K562 (cell line): Measurements from ENCODE around the gene CCAR1. TPM values are rescaled to one million over a fixed set of nuclear protein-coding genes. Genes with fewer than 3 reads are reported as not detected.

Experiments
- ATAC-seq: fragments of 200-7000 bp; cut with Tn5 transposase; 3 replicates; pipeline ENCODE4 v1.9.1; 2020; ENCODE audit warnings: moderate library complexity
- BruUV-seq: library from RNA; stranded (reverse); fragments of 400-500 nt; replicated peaks from 2 replicates; lab custom pipeline; 2021; lab: Mats Ljungman, UMichigan
- CTCF ChIA-PET: fragments of 300-600 bp; formaldehyde crosslinking; extraction: SDS; loops from one replicate; lab custom pipeline; 2021; ENCODE audit warnings: low intra/inter-chr PET ratio; lab: Yijun Ruan, JAX
- POLR2A ChIA-PET: fragments of 300-600, 350-650 bp; sonication (Branson Sonifier 250); formaldehyde crosslinking; extraction: SDS; loops from one replicate; lab custom pipeline; 2021; ENCODE audit warnings: antibody characterized with exemption, inconsistent platforms; lab: Yijun Ruan, JAX
- DNase-seq, 4 experiments: peaks; one replicate each; pipeline versions ENCODE4 v3.0.0 to v3.0.0-alpha.2; 2011 to 2018; ENCODE audit warnings: low spot score in 3 of 4, mixed read lengths in 3 of 4; ENCODE audit errors: extremely low read depth in 1 of 4
- FAIRE-seq: peaks from 2 replicates; lab custom pipeline; 2011; peaks lifted over from hg19 to GRCh38; lab: Jason Lieb, UNC
- H2AFZ ChIP-seq: 2 replicates; pipeline ENCODE4 v1.6.0; 2011; ENCODE audit warnings: low read depth, low read length, control low read depth, inconsistent platforms
- H3K27ac ChIP-seq: fragments of 200-600 bp; 3 replicates; pipeline ENCODE4 v1.8.0; 2011; ENCODE audit warnings: low read depth, mild to moderate bottlenecking, control low read depth, inconsistent platforms, low read length, moderate library complexity, mixed read lengths; ENCODE audit errors: extremely low read depth
- H3K27me3 ChIP-seq, 2 experiments: fragments of 300-600 bp in 1 of 2; 2 replicates in 1 of 2; 3 replicates in 1 of 2; pipeline versions ENCODE4 v1.6.0 to v1.8.0; 2011; ENCODE audit warnings: inconsistent platforms in 2 of 2, low read length in 2 of 2, mild to moderate bottlenecking in 1 of 2, mixed read lengths in 1 of 2, moderate library complexity in 1 of 2; ENCODE audit not compliant: control insufficient read depth in 2 of 2, insufficient read depth in 2 of 2
- H3K36me3 ChIP-seq: fragments of 300-600 bp; 3 replicates; pipeline ENCODE4 v1.8.0; 2011; ENCODE audit warnings: mild to moderate bottlenecking, low read length, inconsistent platforms; ENCODE audit not compliant: control insufficient read depth, insufficient read depth
- H3K4me1 ChIP-seq, 2 experiments: fragments of 200-600 bp in 1 of 2; replicated peaks in 1 of 2; 2 replicates in 1 of 2; 3 replicates in 1 of 2; pipeline versions ENCODE4 v1.5.1 to v1.8.0; 2011; ENCODE audit warnings: inconsistent platforms in 2 of 2, low read length in 2 of 2, mild to moderate bottlenecking in 1 of 2, mixed read lengths in 1 of 2, moderate library complexity in 1 of 2; ENCODE audit not compliant: control insufficient read depth in 2 of 2, insufficient read depth in 2 of 2
- H3K4me2 ChIP-seq: 2 replicates; pipeline ENCODE4 v1.6.1; 2011; ENCODE audit warnings: low read length, control low read depth, inconsistent platforms, mixed read lengths; ENCODE audit not compliant: insufficient read depth
- H3K4me3 ChIP-seq: fragments of 200-600 bp; sonication (generic), shearing (Covaris generic); 2 replicates; pipeline ENCODE4 v1.5.1; 2016; ENCODE audit warnings: control low read depth, inconsistent platforms
- H3K79me2 ChIP-seq: fragments of 200-600 bp; 3 replicates; pipeline ENCODE4 v1.8.0; 2011; ENCODE audit warnings: low read length, inconsistent platforms; ENCODE audit not compliant: control insufficient read depth, insufficient read depth
- H3K9ac ChIP-seq, 2 experiments: 2 replicates each; pipeline versions ENCODE4 v1.6.0 to v1.6.1; 2011; ENCODE audit warnings: low read depth in 2 of 2, low read length in 2 of 2, control low read depth in 1 of 2, inconsistent platforms in 1 of 2, mild to moderate bottlenecking in 1 of 2, mixed read lengths in 1 of 2; ENCODE audit not compliant: insufficient read depth in 1 of 2
- H3K9me1 ChIP-seq: one replicate; pipeline ENCODE4 v1.6.0; 2011; ENCODE audit warnings: inconsistent platforms, mild to moderate bottlenecking, low read length, moderate library complexity; ENCODE audit not compliant: control insufficient read depth, insufficient read depth
- H3K9me3 ChIP-seq: replicated peaks from 2 replicates; pipeline ENCODE4 v1.5.1; 2011; ENCODE audit warnings: low read depth, low read length, inconsistent platforms; ENCODE audit not compliant: control insufficient read depth, insufficient read depth
- H4K20me1 ChIP-seq: replicated peaks from 2 replicates; pipeline ENCODE4 v1.6.1; 2011; ENCODE audit warnings: low read length, inconsistent platforms, mixed read lengths; ENCODE audit not compliant: control insufficient read depth, insufficient read depth
- ADNP ChIP-seq: fragments of 200-800 bp; sonication (Bioruptor generic); IDR thresholded peaks from 2 replicates; pipeline ENCODE4 v1.6.1; 2016; ENCODE audit warnings: missing genetic modification characterization, missing compliant biosample characterization
- CHD2 ChIP-seq: IDR thresholded peaks from 2 replicates; pipeline ENCODE4 v1.6.1; 2011; ENCODE audit warnings: low read depth, low read length
- CHD4 ChIP-seq: fragments of 200-600 bp; sonication (generic); IDR thresholded peaks from 3 replicates; pipeline ENCODE4 v1.6.1; 2012; ENCODE audit warnings: low read depth, mild to moderate bottlenecking, mixed read lengths, low read length, inconsistent platforms; ENCODE audit not compliant: insufficient read depth, insufficient replicate concordance, poor library complexity, severe bottlenecking
- IRF2 ChIP-seq: sonication (generic); formaldehyde crosslinking; IDR thresholded peaks from 2 replicates; pipeline ENCODE4 v1.8.1; 2022; ENCODE audit warnings: mild to moderate bottlenecking, missing genetic modification reagents
- KDM1A ChIP-seq, 2 experiments: fragments of 450-650 bp; IDR thresholded peaks; 2 replicates each; pipeline ENCODE4 v1.6.1; 2016; ENCODE audit warnings: mild to moderate bottlenecking in 2 of 2
- NCOA6 ChIP-seq: fragments of 450-650 bp; IDR thresholded peaks from 2 replicates; pipeline ENCODE4 v1.6.1; 2017; ENCODE audit warnings: mild to moderate bottlenecking
- RCOR1 ChIP-seq, 2 experiments: IDR thresholded peaks; 2 replicates each; pipeline ENCODE4 v1.6.1; 2012; ENCODE audit warnings: low read depth in 2 of 2, low read length in 2 of 2, borderline replicate concordance in 1 of 2, improper control_type of control experiment in 1 of 2
- WGBS: fragments of 100-300 bp; shearing (Covaris generic); methylation state at CpG from one replicate; pipeline ENCODE4 v1.1.6; 2016; ENCODE audit warnings: low coverage, mixed read lengths; ENCODE audit not compliant: insufficient coverage; ENCODE audit errors: missing lambda C conversion rate; 5-methylcytosine and 5-hydroxymethylcytosine counted together
- in situ Hi-C: fragments of 300-500 bp; cut with MboI; formaldehyde crosslinking; loops from 4 replicates; pipeline ENCODE4 v1.15.0; 2018; ENCODE audit warnings: inconsistent platforms, mixed read lengths
- intact Hi-C: fragments of 100-400 bp; cut with micrococcal nuclease; formaldehyde crosslinking; loops from 2 replicates; pipeline ENCODE4 v1.14.2; 2022
- polyA plus RNA-seq, 8 experiments: library from polyadenylated mRNA; depleted of rRNA in 4 of 8; stranded (reverse) in 5 of 8; unstranded in 3 of 8; fragments of >200 nt; fragmentation: Nextera tagmentation in 2 of 8; fragmentation: Illumina TruSeq in 1 of 8; extraction: Ambion mirVana in 2 of 8; extraction: Trizol in 1 of 8; gene quantifications; 2 replicates each; pipeline versions ENCODE4 v1.2.1 to v1.2.3, GENCODE V29; 2011 to 2014; ENCODE audit warnings: inconsistent platforms in 1 of 8, missing spikeins in 1 of 8
- total RNA-seq, 7 experiments: library from RNA; depleted of rRNA in 6 of 7; stranded (reverse); fragments of >200 nt in 6 of 7; fragmentation: Illumina TruSeq in 2 of 7; extraction: Trizol in 2 of 7; gene quantifications; 2 replicates each; pipeline versions ENCODE4 v1.2.1 to v1.2.3, GENCODE V29; 2011 to 2021; ENCODE audit warnings: low replicate concordance in 1 of 7
- TF ChIP-seq, protein P1 (sequence below): fragments of 250-450 bp; sonication (Bioruptor Pico); IDR thresholded peaks from 2 replicates; pipeline ENCODE4 v1.4.0; 2020
- TF ChIP-seq, protein P2 (sequence below): fragments of 450-650 bp; IDR thresholded peaks from 2 replicates; pipeline ENCODE4 v1.6.1; 2018; ENCODE audit not compliant: partially characterized antibody
- TF ChIP-seq, protein P3 (sequence below): fragments of 250-450 bp; sonication (Bioruptor Pico); IDR thresholded peaks from 2 replicates; pipeline ENCODE4 v1.5.0; 2021; ENCODE audit warnings: mild to moderate bottlenecking, borderline replicate concordance

CCAR1 gene
- total and polyA plus RNA-seq, 9 of the 15 experiments (the other 6 are each of a cell fraction or from before 2014, with no cell fraction given): 44.8 to 173 (median 111) TPM

DNA sequence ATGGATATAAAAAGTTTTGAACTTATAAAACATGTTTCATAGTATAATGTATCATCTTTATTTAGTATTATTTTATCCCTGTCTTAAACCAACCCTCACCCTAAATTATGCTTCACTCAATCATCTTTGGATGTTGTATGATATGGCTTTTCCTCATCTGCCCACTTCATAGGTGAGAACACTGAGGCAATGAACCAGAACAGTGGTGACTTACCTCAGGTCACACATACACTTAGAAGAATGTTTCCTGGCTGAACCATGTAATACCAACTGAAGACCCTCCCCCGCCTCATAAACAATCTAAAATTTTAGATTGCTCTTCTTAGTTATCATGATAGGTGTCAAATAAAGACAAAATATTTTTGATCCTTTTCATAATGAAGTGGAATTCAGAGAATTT, 83.7 kb downstream of the CCAR1 start:
- Histone ChIP-seq H3K79me2 (no peaks in the 10 kb centered on the region), H3K36me3 (no peaks in the 10 kb centered on the region), H3K9ac (no peak overlapping the region), H4K20me1 (no peaks in the 10 kb centered on the region), H3K4me2 (no peak overlapping the region), H3K4me3 (no peak overlapping the region), H3K9me3 (no peaks in the 10 kb centered on the region), H3K4me1 (no peaks in the 10 kb centered on the region; a peak in 1 of 5 replicates), H3K9me1 (no peaks in the 10 kb centered on the region), H3K27ac (no peak overlapping the region), H3K27me3 (no peaks in the 10 kb centered on the region), H2AFZ (no peak overlapping the region)
- BruUV-seq: no TSS peak
- ChIA-PET CTCF (no interaction called here), POLR2A (no interaction called here)
- ATAC-seq: no peak
- no peak for FAIRE-seq
- in situ Hi-C loops: no loop called here
- DNase-seq: no peak
- WGBS: 84% methylated on average over 1 of the region's 1 CpG
- intact Hi-C loops: no loop called here
- TF ChIP-seq IRF2: no peak
- 0 out of 4 replicates have a peak, but pooled peaks of 1 of the 2 experiments have one; percentile 8 for TF ChIP-seq RCOR1 (IDR thresholded peaks at IDR 0.05; ENCODE audit: borderline replicate concordance in 1 of 2, low read depth in 2 of 2, low read length in 2 of 2)
- no peak for TF ChIP-seq NCOA6
- TF ChIP-seq, protein P1, sequence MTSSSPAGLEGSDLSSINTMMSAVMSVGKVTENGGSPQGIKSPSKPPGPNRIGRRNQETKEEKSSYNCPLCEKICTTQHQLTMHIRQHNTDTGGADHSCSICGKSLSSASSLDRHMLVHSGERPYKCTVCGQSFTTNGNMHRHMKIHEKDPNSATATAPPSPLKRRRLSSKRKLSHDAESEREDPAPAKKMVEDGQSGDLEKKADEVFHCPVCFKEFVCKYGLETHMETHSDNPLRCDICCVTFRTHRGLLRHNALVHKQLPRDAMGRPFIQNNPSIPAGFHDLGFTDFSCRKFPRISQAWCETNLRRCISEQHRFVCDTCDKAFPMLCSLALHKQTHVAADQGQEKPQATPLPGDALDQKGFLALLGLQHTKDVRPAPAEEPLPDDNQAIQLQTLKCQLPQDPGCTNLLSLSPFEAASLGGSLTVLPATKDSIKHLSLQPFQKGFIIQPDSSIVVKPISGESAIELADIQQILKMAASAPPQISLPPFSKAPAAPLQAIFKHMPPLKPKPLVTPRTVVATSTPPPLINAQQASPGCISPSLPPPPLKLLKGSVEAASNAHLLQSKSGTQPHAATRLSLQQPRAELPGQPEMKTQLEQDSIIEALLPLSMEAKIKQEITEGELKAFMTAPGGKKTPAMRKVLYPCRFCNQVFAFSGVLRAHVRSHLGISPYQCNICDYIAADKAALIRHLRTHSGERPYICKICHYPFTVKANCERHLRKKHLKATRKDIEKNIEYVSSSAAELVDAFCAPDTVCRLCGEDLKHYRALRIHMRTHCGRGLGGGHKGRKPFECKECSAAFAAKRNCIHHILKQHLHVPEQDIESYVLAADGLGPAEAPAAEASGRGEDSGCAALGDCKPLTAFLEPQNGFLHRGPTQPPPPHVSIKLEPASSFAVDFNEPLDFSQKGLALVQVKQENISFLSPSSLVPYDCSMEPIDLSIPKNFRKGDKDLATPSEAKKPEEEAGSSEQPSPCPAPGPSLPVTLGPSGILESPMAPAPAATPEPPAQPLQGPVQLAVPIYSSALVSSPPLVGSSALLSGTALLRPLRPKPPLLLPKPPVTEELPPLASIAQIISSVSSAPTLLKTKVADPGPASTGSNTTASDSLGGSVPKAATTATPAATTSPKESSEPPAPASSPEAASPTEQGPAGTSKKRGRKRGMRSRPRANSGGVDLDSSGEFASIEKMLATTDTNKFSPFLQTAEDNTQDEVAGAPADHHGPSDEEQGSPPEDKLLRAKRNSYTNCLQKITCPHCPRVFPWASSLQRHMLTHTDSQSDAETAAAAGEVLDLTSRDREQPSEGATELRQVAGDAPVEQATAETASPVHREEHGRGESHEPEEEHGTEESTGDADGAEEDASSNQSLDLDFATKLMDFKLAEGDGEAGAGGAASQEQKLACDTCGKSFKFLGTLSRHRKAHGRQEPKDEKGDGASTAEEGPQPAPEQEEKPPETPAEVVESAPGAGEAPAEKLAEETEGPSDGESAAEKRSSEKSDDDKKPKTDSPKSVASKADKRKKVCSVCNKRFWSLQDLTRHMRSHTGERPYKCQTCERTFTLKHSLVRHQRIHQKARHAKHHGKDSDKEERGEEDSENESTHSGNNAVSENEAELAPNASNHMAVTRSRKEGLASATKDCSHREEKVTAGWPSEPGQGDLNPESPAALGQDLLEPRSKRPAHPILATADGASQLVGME (CRISPR knock-in tag): no peak
- TF ChIP-seq CHD4: peak; percentile 22
- 0 out of 2 replicates have a peak, but pooled peaks have one; percentile 55 for TF ChIP-seq ADNP (tag)
- TF ChIP-seq, protein P2, sequence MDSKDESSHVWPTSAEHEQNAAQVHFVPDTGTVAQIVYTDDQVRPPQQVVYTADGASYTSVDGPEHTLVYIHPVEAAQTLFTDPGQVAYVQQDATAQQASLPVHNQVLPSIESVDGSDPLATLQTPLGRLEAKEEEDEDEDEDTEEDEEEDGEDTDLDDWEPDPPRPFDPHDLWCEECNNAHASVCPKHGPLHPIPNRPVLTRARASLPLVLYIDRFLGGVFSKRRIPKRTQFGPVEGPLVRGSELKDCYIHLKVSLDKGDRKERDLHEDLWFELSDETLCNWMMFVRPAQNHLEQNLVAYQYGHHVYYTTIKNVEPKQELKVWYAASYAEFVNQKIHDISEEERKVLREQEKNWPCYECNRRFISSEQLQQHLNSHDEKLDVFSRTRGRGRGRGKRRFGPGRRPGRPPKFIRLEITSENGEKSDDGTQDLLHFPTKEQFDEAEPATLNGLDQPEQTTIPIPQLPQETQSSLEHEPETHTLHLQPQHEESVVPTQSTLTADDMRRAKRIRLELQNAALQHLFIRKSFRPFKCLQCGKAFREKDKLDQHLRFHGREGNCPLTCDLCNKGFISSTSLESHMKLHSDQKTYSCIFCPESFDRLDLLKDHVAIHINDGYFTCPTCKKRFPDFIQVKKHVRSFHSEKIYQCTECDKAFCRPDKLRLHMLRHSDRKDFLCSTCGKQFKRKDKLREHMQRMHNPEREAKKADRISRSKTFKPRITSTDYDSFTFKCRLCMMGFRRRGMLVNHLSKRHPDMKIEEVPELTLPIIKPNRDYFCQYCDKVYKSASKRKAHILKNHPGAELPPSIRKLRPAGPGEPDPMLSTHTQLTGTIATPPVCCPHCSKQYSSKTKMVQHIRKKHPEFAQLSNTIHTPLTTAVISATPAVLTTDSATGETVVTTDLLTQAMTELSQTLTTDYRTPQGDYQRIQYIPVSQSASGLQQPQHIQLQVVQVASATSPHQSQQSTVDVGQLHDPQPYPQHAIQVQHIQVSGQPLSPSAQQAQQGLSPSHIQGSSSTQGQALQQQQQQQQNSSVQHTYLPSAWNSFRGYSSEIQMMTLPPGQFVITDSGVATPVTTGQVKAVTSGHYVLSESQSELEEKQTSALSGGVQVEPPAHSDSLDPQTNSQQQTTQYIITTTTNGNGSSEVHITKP: no peak
- TF ChIP-seq, protein P3, sequence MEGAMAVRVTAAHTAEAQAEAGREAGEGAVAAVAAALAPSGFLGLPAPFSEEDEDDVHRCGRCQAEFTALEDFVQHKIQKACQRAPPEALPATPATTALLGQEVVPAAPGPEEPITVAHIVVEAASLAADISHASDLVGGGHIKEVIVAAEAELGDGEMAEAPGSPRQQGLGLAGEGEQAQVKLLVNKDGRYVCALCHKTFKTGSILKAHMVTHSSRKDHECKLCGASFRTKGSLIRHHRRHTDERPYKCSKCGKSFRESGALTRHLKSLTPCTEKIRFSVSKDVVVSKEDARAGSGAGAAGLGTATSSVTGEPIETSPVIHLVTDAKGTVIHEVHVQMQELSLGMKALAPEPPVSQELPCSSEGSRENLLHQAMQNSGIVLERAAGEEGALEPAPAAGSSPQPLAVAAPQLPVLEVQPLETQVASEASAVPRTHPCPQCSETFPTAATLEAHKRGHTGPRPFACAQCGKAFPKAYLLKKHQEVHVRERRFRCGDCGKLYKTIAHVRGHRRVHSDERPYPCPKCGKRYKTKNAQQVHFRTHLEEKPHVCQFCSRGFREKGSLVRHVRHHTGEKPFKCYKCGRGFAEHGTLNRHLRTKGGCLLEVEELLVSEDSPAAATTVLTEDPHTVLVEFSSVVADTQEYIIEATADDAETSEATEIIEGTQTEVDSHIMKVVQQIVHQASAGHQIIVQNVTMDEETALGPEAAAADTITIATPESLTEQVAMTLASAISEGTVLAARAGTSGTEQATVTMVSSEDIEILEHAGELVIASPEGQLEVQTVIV (CRISPR knock-in tag): no peak
- TF ChIP-seq CHD2: no peak
- TF ChIP-seq KDM1A (IDR thresholded peaks at IDR 0.05): peak; percentile 44 to 64; a peak in 2 of 4 replicates
